Effector memory CD4-positive, alpha-beta T cell (primary cell): ENCODE data around the gene KCNQ1OT1.
A peak's percentile ranks its signal among the peaks of the same experiment; 100 is the strongest.

Experiments used
- DNase-seq, 3 donors: peaks; one replicate each; pipeline ENCODE4 v3.0.0-alpha.2; 2020
- H3K27ac ChIP-seq: 2 replicates; pipeline ENCODE4 v1.7.0; 2013; ENCODE audit warnings: mild to moderate bottlenecking, low read length, moderate library complexity; ENCODE audit not compliant: insufficient read depth, poor library complexity, severe bottlenecking
- H3K27me3 ChIP-seq: replicated peaks from 2 replicates; pipeline ENCODE4 v1.7.0; 2013; ENCODE audit warnings: mild to moderate bottlenecking, low read length; ENCODE audit not compliant: insufficient read depth, control insufficient read depth, poor library complexity, severe bottlenecking
- H3K36me3 ChIP-seq: 2 replicates; pipeline ENCODE4 v1.7.0; 2013; ENCODE audit warnings: mild to moderate bottlenecking, low read length, moderate library complexity; ENCODE audit not compliant: control insufficient read depth, insufficient read depth
- H3K4me1 ChIP-seq: 2 replicates; pipeline ENCODE4 v1.7.0; 2013; ENCODE audit warnings: low read length, mild to moderate bottlenecking; ENCODE audit not compliant: control insufficient read depth, insufficient read depth, poor library complexity, severe bottlenecking
- H3K4me3 ChIP-seq: 2 replicates; pipeline ENCODE4 v1.7.0; 2013; ENCODE audit warnings: low read length, low read depth, mild to moderate bottlenecking; ENCODE audit not compliant: insufficient read depth, poor library complexity, severe bottlenecking
- H3K9me3 ChIP-seq: 2 replicates; pipeline ENCODE4 v1.7.0; 2013; ENCODE audit warnings: mild to moderate bottlenecking, low read length, moderate library complexity; ENCODE audit not compliant: control insufficient read depth
- total RNA-seq, 3 donors: gene quantifications; one replicate each; lab custom pipeline; 2026; lab: John Stamatoyannopoulos, UW

Gene KCNQ1OT1
- 23.7 to 84.3 (median 65.1) reads per million in 3 donors for total RNA-seq

DNA sequence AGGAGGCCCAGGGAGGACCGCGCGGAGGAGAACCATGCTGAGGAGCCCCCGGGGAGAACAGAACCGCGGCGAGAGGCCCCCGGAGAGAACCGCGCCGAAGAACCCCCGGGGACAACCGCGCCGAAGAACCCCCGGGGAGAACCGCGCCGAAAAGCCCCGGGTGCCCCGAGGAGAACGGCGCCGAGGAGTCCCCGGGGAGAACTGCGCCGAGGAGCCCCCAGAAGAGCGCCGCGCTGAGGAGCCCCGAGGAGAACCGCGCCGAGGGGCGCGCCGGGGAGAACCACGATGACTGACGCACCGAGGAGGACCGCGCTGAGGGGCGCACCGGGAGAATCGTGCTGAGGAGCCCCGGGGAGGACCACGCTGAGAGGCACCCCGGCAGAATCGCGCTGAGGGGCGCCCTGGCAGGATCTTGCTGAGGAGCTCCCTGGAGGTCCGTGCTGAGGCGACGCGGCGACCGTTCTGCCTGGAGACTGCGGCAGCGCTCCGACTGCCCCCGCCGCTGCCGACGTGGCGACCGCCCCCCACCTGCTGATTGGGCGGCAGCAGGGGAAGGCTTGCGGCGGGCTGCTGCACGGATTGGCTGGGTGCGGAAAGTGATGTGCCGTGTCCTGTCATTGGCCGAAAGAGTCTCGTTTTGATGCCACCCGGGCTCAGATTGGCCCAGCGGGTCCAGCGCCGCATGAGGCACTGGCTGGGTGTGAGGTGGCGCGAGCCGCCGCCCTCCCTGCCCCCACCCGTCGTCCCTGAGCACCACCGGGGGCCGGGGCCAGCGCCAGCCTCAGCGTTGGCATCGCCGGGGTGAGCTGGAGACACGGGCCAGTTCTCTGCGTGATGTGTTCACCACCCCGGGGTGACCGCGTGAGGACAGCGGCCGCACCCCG lies at the start of gene KCNQ1OT1:
Gene KCNQ1OT1, minus strand, starts transcription at position 464 of the 884 bp plus-strand sequence.
- no peaks in the 10 kb centered on the region for H3K9me3 ChIP-seq
- DNase-seq: peak; percentile 73 to 82 (median 82)
- H3K27me3 ChIP-seq: no peaks in the 10 kb centered on the region
- no peaks in the 10 kb centered on the region for H3K36me3 ChIP-seq
- peak within 1 kb of the TSS; percentile 11 for H3K27ac ChIP-seq
- H3K4me1 ChIP-seq: peaks cover 4% of the 10 kb centered on the region
- H3K4me3 ChIP-seq: peak within 1 kb of the TSS; percentile 48

DNA sequence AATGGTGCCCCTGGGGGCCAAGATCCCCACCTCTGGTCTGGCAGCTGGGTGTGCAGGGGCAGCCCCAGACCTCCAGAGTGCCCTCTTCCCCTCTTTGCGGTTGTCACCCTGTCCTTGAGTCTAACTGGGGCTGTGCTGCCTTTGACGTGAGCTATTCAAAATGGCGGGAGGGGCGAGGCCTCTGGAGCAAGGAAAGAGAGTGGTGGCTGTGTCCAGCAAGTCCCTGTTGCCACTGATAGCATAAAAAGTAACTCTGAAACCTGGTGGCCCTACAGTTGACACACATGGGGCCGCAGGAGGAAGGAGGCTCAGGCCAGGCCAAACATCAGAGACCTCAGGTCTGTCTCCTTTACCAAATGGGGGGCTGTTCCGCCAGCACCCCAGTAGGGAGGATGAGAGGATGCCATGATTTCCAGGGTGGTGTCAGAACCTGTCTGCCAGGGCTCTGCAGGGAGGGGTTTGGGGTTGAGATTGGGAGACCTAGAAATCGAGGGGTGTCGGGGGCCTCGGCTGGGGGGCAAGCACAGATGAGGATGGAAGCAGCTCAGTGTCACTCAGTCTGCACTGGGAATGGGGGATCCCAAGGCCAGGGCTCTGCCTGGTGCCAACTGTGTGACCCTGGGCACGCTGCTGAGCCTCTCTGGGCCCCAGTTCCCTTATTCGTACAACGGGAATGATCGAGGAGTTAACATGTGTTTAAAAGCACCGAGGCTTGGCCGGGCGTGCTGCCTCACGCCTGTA lies 49.2 kb upstream of the KCNQ1OT1 start:
- H3K4me3 ChIP-seq: no peak overlapping the region
- H3K36me3 ChIP-seq: no peaks in the 10 kb centered on the region
- no peaks in the 10 kb centered on the region for H3K27me3 ChIP-seq
- no peak for DNase-seq
- no peaks in the 10 kb centered on the region for H3K9me3 ChIP-seq
- no peak overlapping the region for H3K27ac ChIP-seq
- H3K4me1 ChIP-seq: no peaks in the 10 kb centered on the region

DNA sequence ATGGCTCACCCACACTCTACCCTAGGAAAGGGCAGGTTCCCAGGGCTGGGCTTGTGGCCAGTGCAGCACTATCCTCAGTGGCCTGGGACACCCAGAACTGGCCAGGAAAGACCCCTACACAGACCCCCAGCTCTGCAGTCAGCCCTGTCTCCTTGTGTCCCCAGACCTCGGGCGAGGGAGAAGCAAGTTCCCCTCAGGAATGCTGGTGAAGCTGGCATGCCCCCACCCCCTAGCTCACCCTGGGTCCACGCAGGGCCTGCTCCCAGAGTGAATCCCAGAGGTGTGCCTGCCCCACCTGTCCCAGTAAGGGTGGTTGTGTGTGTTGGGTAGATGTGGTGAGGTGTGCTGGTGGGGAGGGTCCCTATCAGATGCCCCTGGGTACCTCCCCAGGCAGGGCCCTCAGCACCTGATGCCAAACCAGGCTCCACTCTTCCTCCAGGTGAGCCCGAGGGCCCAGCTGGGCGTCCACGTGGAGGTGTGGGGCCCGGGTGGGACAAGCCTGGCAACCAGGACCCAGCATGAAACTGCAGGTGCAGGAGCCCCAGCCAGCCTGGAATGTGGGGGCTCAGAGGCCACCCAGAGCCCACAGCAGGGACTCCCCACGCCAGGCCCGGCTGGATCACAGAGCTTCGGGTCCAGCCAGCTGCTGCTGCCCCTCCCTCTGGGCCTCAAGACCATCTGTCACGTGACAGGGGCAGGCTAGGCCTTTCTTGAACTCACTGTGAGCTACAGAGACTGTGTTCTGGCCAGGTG lies 48.4 kb upstream of the KCNQ1OT1 start:
- H3K4me1 ChIP-seq: no peaks in the 10 kb centered on the region
- H3K4me3 ChIP-seq: no peak overlapping the region
- H3K9me3 ChIP-seq: no peaks in the 10 kb centered on the region
- H3K27ac ChIP-seq: no peak overlapping the region
- no peaks in the 10 kb centered on the region for H3K27me3 ChIP-seq
- no peak for DNase-seq
- no peaks in the 10 kb centered on the region for H3K36me3 ChIP-seq

DNA sequence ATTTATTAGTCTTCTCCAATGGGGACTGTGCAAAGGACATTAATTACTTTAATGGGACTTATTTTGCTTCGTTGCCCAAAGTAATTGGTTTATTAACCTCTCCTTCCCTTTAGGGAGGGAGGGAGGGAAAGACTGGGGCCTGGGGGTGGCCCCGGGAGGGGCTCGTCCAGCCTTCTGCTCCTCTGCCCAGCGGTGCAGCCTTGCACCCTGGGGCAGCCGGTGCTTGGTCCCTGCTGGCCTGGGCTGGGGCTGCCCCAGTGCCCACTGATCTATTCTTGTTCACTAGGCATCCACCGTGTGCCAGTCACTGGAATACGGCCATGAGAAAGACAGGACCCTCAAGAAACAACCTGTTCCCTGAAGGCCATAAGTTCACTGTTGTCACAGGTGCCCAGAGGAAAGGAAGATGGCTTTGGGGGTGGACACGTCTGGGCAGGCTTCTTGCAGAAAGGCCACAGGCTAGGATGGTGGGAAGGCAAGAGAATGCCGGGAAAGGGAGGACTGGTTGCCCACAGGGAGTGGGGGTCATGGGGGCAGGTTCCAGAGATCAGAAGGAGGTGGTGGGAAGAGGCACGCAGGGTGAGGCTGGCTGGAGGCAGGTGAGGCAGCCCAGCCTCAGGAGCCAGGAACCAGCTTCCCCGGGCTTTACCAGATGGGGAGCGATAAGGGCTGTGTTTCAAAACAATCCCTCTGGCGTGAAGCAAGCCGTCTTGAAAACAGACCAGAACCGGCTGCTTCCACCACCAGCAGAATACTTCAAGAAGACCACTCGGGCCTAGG lies 47.6 kb upstream of the KCNQ1OT1 start:
- no peak overlapping the region for H3K4me3 ChIP-seq

DNA sequence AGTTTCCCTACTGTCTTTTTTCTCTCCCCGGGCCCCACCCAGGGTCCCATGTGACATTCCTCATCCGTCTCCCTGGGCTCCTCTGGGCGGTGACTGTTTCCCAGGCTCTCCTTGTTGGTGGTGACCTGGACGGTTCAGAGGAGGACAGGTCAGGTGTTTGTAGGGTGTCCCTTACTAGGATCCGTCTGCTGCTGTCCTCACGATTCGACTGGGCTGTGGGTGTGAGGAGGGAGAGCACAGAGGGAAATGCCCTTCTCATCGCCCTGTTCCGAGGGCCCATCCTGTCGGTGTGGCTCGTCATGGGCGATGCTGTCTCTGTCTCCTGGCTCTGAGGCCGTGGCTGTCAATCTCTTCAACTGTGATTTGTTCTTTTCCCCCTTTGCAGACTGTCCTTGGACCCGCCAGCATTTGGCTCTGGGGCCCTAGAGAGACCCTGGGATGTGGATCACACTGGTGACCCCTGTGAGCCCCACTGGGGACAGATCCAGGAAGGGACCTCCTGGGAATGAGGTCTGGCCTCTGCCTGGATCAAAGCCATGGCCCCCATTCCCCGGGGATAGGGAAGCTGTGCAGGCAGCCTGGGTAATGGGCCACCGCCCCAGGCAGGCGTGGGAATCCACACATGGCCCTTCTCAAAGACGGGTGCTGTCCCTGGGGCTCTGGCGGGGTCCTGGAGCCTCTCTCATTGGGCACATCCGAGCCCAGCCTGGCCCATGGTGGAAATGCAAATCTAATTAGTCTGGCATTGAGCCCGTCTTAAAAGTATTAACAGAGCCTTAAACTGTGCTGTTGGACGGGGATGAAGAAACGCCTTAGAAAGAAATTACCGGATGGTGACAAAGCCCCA lies 46.8 kb upstream of the KCNQ1OT1 start:
- Histone ChIP-seq H3K9me3 (no peaks in the 10 kb centered on the region), H3K27ac (no peak overlapping the region), H3K36me3 (no peaks in the 10 kb centered on the region), H3K4me3 (no peak overlapping the region), H3K27me3 (no peaks in the 10 kb centered on the region), H3K4me1 (no peaks in the 10 kb centered on the region)
- no peak for DNase-seq

More for the DNA sequence above, 47.6 kb upstream of the KCNQ1OT1 start:
- Histone ChIP-seq H3K27me3 (no peaks in the 10 kb centered on the region), H3K36me3 (no peaks in the 10 kb centered on the region), H3K27ac (no peak overlapping the region), H3K4me1 (no peaks in the 10 kb centered on the region), H3K9me3 (no peaks in the 10 kb centered on the region)
- no peak for DNase-seq

DNA sequence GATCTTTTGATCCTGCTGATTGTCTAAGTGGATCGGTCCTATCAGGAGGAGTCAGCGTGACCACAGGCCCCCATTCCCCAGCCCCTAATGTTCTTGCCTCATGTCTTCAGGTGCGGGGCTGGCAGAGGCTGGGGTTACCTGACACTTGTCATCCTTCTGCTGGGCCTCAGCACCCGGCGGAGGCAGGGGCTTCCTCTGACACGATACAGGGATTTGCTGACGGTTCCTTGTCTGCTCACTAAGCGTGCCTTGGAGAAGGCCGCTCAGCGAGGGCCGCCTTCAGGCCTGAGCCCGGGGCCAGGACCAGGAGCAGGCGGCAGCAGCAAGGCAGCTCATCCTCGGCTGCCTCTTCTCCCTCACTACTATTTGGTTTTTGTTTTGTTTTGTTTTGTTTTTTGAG lies 45.7 kb upstream of the KCNQ1OT1 start:
- DNase-seq: no peak
- H3K27ac ChIP-seq: no peak overlapping the region
- no peaks in the 10 kb centered on the region for H3K36me3 ChIP-seq
- no peak overlapping the region for H3K4me3 ChIP-seq
- no peaks in the 10 kb centered on the region for H3K9me3 ChIP-seq
- no peaks in the 10 kb centered on the region for H3K4me1 ChIP-seq
- H3K27me3 ChIP-seq: no peaks in the 10 kb centered on the region

DNA sequence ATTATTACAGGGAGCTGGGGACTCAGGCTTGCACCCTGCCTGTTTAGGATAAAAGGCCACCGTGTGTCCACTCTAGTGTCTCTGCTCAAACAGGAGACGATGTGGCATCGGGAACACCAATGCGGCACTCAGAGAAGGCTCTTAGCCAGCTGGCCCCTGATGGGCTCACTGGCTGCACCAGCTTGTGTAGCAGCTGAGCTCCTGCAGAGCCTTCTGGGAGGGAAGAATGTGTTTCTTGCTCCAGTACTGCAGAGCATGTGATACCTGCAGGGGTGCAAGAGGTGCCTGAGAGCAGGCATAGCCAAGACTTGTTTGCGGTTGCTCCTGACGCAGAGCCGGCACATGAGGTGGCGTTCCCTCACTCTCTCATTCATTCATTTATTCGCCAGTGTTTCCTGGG lies 44.4 kb upstream of the KCNQ1OT1 start:
- Histone ChIP-seq H3K36me3 (no peaks in the 10 kb centered on the region), H3K4me1 (no peaks in the 10 kb centered on the region), H3K9me3 (no peaks in the 10 kb centered on the region), H3K27me3 (no peaks in the 10 kb centered on the region), H3K4me3 (no peak overlapping the region), H3K27ac (no peak overlapping the region)
- DNase-seq: no peak

DNA sequence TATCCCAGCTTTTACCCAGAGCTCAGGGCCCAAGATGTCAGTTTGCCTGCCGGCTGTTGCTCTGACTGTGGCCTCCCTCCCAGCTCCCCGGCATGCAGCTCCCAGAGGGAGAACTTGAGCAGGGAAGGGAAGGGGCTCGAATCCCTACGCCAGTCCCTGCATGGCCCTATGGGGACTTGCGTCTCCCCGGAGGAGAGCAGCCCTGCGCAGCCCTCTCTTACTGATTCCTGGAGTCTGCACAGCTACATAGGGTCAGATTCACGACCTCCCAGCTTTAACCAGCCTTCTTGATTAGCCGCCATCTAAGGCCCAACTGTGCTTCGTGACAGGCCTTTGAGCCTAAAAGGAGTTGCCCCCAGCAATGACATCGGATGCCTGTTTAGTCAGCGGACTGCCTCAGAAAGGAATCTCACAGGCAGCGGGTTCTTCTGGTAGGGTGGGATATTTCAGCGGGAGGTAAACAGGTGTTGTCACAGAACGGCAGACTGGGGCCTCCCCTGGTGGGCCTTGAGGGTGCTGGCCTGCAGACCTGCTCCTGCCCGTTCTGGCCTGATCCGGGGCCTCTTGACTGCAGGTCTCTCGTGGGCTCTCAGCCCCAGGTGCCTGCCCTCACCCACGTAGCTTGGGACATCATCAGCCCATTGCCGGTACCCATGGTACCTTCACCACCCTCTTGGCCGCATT lies 43.8 kb upstream of the KCNQ1OT1 start:
- no peaks in the 10 kb centered on the region for H3K36me3 ChIP-seq
- H3K9me3 ChIP-seq: no peaks in the 10 kb centered on the region
- no peak overlapping the region for H3K27ac ChIP-seq
- no peaks in the 10 kb centered on the region for H3K4me1 ChIP-seq
- no peaks in the 10 kb centered on the region for H3K27me3 ChIP-seq
- no peak overlapping the region for H3K4me3 ChIP-seq
- no peak for DNase-seq
